ENCODE results near the gene OR2G3.

DNA sequence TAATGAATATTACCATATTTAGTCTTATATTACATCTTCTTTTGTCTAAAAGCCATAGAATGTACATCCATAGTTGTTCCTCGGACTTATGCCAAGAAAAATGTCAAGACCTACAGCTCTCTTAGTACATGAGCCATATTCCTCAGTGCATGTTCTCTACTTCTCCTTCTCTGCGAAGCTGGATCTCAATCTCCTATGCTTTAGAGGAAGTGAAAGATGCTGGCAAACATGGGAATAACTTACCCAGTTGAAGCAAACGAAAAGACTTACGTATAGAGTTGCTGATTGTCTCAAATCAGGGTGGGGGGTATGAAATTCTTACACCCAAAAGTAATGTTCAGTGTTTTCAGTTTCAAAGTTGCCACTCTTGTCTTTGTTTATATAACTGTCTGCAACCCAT is 41.5 kb downstream of the OR2G3 start:
- TF ChIP-seq GATA2 (IDR thresholded peaks at IDR 0.05; ENCODE audit: low read depth, low read length) = no peak
- no peak for TF ChIP-seq GATA3 (IDR thresholded peaks at IDR 0.05; ENCODE audit: low read depth, low read length)

All from SH-SY5Y (cell line).